ENCODE results near the gene CLEC4E.
"Not testable (repeated sequence)": the region's sequence is repeated elsewhere in the genome, so short reads cannot be mapped to it uniquely, and the experiment has no call there.

CLEC4E gene

GRCh38 chr12:8566525-8566924 is 25.8 kb upstream of the CLEC4E start:
- TF ChIP-seq CTCF (IDR thresholded peaks at IDR 0.05; ENCODE audit: control insufficient read depth, insufficient read depth, low read depth, low read length, missing control alignments) = no peak
- H3K4me3 ChIP-seq (ENCODE audit: control insufficient read depth, low read depth, low read length) = no peak overlapping the region
- DNase-seq (ENCODE audit: low read depth) = no peak

- H3K4me3 ChIP-seq (ENCODE audit: control insufficient read depth, low read depth, low read length); DNase-seq (ENCODE audit: low read depth): not testable (repeated sequence)
Measured at GRCh38 chr12:8566052-8566451, 25.3 kb upstream of the CLEC4E start.

- H3K4me3 ChIP-seq (ENCODE audit: control insufficient read depth, low read depth, low read length) = no peak overlapping the region
- TF ChIP-seq CTCF (IDR thresholded peaks at IDR 0.05; ENCODE audit: control insufficient read depth, insufficient read depth, low read depth, low read length, missing control alignments) = no peak
- no peak for DNase-seq (ENCODE audit: low read depth)
Measured at GRCh38 chr12:8564656-8565055, 24.0 kb upstream of the CLEC4E start.

GRCh38 chr12:8563356-8563755 is 22.7 kb upstream of the CLEC4E start:
- no peak for TF ChIP-seq CTCF (IDR thresholded peaks at IDR 0.05; ENCODE audit: control insufficient read depth, insufficient read depth, low read depth, low read length, missing control alignments)
- DNase-seq (ENCODE audit: low read depth) = no peak
- H3K4me3 ChIP-seq (ENCODE audit: control insufficient read depth, low read depth, low read length) = no peak overlapping the region

GRCh38 chr12:8562310-8562709 is 21.6 kb upstream of the CLEC4E start:
- TF ChIP-seq CTCF (IDR thresholded peaks at IDR 0.05; ENCODE audit: control insufficient read depth, insufficient read depth, low read depth, low read length, missing control alignments) = no peak
- no peak overlapping the region for H3K4me3 ChIP-seq (ENCODE audit: control insufficient read depth, low read depth, low read length)
- no peak for DNase-seq (ENCODE audit: low read depth)

- TF ChIP-seq CTCF (IDR thresholded peaks at IDR 0.05; ENCODE audit: control insufficient read depth, insufficient read depth, low read depth, low read length, missing control alignments) = no peak
Measured at GRCh38 chr12:8561011-8561410, 20.3 kb upstream of the CLEC4E start.

GRCh38 chr12:8559676-8560075 is 19.0 kb upstream of the CLEC4E start:
- no peak for DNase-seq (ENCODE audit: low read depth)
- no peak for TF ChIP-seq CTCF (IDR thresholded peaks at IDR 0.05; ENCODE audit: control insufficient read depth, insufficient read depth, low read depth, low read length, missing control alignments)
- H3K4me3 ChIP-seq (ENCODE audit: control insufficient read depth, low read depth, low read length) = no peak overlapping the region

More at GRCh38 chr12:8561011-8561410, 20.3 kb upstream of the CLEC4E start:
- no peak overlapping the region for H3K4me3 ChIP-seq (ENCODE audit: control insufficient read depth, low read depth, low read length)
- DNase-seq (ENCODE audit: low read depth) = no peak
